ENCODE measurements around the gene PLPPR3. TPM values are rescaled to one million over a fixed set of nuclear protein-coding genes. Genes with fewer than 3 reads are reported as not detected.

PLPPR3 gene
- total RNA-seq, 6 experiments from 2014 or later = 0.09 TPM; not detected in 5

GRCh38 chr19:814152-815078 lies 7.3 kb downstream of the PLPPR3 start:
- peak overlapping the region; percentile 43; the same call in 1 of the 2 replicates for H3K27ac Mint-ChIP-seq
- H3K36me3 Mint-ChIP-seq (ENCODE audit: low read depth) = peaks cover 42% of the 10 kb centered on the region

GRCh38 chr19:813219-814151 lies 8.3 kb downstream of the PLPPR3 start:
- no peak for DNase-seq
- H3K9me3 Mint-ChIP-seq = peaks cover 13% of the 10 kb centered on the region
- H3K36me3 Mint-ChIP-seq (ENCODE audit: low read depth) = peaks cover 42% of the 10 kb centered on the region
- H3K4me1 Mint-ChIP-seq (ENCODE audit: low read depth) = no peaks in the 10 kb centered on the region
- peaks cover 30% of the 10 kb centered on the region for H3K27me3 Mint-ChIP-seq (ENCODE audit: insufficient read depth)
- H3K4me3 Mint-ChIP-seq = no peak overlapping the region
- no peak for TF ChIP-seq CTCF (IDR thresholded peaks at IDR 0.05)
- no peak overlapping the region for H3K27ac Mint-ChIP-seq

More at GRCh38 chr19:814152-815078, 7.3 kb downstream of the PLPPR3 start:
- peak overlapping the region; percentile 32; the same call in 1 of the 2 replicates for H3K4me3 Mint-ChIP-seq
- H3K27me3 Mint-ChIP-seq (ENCODE audit: insufficient read depth) = peaks cover 29% of the 10 kb centered on the region
- no peaks in the 10 kb centered on the region for H3K4me1 Mint-ChIP-seq (ENCODE audit: low read depth)
- TF ChIP-seq CTCF (IDR thresholded peaks at IDR 0.05) = no peak
- DNase-seq = no peak
- H3K9me3 Mint-ChIP-seq = peaks cover 13% of the 10 kb centered on the region

- no peak for TF ChIP-seq CTCF (IDR thresholded peaks at IDR 0.05)
- no peak for DNase-seq
- Mint-ChIP-seq H3K27me3 (ENCODE audit: insufficient read depth) (peaks cover 30% of the 10 kb centered on the region), H3K9me3 (peaks cover 13% of the 10 kb centered on the region), H3K4me3 (no peak overlapping the region), H3K27ac (no peak overlapping the region), H3K36me3 (ENCODE audit: low read depth) (peaks cover 45% of the 10 kb centered on the region), H3K4me1 (ENCODE audit: low read depth) (no peaks in the 10 kb centered on the region)
Observed at GRCh38 chr19:812747-813218, 9.0 kb downstream of the PLPPR3 start.

GRCh38 chr19:812049-812746 lies 9.6 kb downstream of the PLPPR3 start:
- no peak overlapping the region for H3K4me3 Mint-ChIP-seq
- peaks cover 13% of the 10 kb centered on the region for H3K9me3 Mint-ChIP-seq
- H3K36me3 Mint-ChIP-seq (ENCODE audit: low read depth) = peaks cover 50% of the 10 kb centered on the region
- DNase-seq = no peak
- no peak overlapping the region for H3K27ac Mint-ChIP-seq
- peaks cover 31% of the 10 kb centered on the region for H3K27me3 Mint-ChIP-seq (ENCODE audit: insufficient read depth)
- TF ChIP-seq CTCF (IDR thresholded peaks at IDR 0.05) = no peak
- no peaks in the 10 kb centered on the region for H3K4me1 Mint-ChIP-seq (ENCODE audit: low read depth)

GRCh38 chr19:811506-812048 lies 10.2 kb downstream of the PLPPR3 start:
- H3K4me3 Mint-ChIP-seq = no peak overlapping the region
- peaks cover 13% of the 10 kb centered on the region for H3K9me3 Mint-ChIP-seq
- no peaks in the 10 kb centered on the region for H3K4me1 Mint-ChIP-seq (ENCODE audit: low read depth)
- no peak for TF ChIP-seq CTCF (IDR thresholded peaks at IDR 0.05)
- peaks cover 48% of the 10 kb centered on the region for H3K36me3 Mint-ChIP-seq (ENCODE audit: low read depth)
- no peak for DNase-seq
- no peak overlapping the region for H3K27ac Mint-ChIP-seq
- peaks cover 33% of the 10 kb centered on the region for H3K27me3 Mint-ChIP-seq (ENCODE audit: insufficient read depth)

All from HFFc6 (cell line).